ENCODE data around the gene GNGT1.

Gene GNGT1

DNA sequence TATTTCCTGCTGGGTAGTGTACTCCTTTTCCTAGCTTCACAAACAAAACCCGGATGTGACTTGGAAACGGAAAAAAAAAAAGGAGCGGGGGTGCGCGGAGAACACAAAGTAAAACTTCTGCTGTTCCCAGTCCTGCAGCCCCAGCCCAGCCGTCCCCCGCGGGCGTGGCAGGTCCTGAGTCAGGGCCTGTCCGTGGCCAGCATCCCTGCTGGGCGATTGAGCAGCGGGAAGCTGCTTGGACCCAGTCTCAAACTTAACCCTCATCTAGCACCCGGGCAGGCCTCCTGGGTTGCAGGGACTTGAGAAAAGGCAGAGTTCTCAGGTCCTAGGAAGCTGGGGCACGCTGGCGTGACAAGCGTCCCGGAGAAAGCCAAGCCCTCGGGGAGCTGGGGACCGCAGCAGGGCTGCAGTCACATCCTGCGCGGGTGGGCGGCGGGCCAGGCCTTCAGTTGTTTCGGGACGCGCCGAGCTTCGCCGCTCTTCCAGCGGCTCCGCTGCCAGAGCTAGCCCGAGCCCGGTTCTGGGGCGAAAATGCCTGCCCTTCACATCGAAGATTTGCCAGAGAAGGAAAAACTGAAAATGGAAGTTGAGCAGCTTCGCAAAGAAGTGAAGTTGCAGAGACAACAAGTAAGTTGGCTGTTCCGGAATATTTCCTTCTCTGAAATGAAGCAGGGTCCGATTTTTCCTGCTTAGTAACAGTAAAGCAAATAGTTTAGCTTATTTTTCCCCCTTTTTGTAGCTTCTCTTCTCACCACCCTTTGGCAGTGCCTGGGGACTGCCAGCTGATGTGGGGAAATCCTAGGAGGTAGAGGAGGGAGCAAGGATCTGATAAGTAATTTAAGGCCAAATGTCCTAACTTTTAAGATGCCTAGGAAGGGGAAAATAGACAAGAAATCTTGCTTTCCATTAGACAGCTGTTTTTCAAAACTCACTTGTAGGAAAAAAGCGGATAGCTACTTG, 15.5 kb downstream of the GNGT1 start, which contains the start of gene GNG11:
Gene GNG11 (plus strand): TSS at position 129 of the 960 bp plus-strand sequence. CDS start 403 bp downstream, at position 532.
- Histone ChIP-seq H3K36me3 (ENCODE audit: control insufficient read depth in 2 of 2, insufficient read depth in 2 of 2, low read length in 2 of 2) (no peaks in the 10 kb centered on the region), H3K9me3 (ENCODE audit: control insufficient read depth in 2 of 2, low read length in 2 of 2) (no peaks in the 10 kb centered on the region), H3K4me3 (ENCODE audit: low read length in 2 of 2) (peak within 1 kb of the TSS; percentile 59 to 81), H3K27ac (ENCODE audit: low read length) (peak within 1 kb of the TSS; percentile 80), H3K27me3 (ENCODE audit: control insufficient read depth in 1 of 2, insufficient read depth in 2 of 2, low read length in 2 of 2) (no peaks in the 10 kb centered on the region), H3K4me1 (ENCODE audit: control insufficient read depth, insufficient read depth, low read length) (no peaks in the 10 kb centered on the region), H3K9ac (ENCODE audit: low read length in 2 of 2) (peak within 1 kb of the TSS; percentile 67 to 75)

GRCh38 chr7:93923296-93923695, 16.9 kb downstream of the GNGT1 start:
- no peak overlapping the region for H3K9ac ChIP-seq (ENCODE audit: low read length in 2 of 2)
- no peak overlapping the region for H3K27ac ChIP-seq (ENCODE audit: low read length)
- H3K9me3 ChIP-seq (ENCODE audit: control insufficient read depth in 2 of 2, low read length in 2 of 2): no peaks in the 10 kb centered on the region
- no peaks in the 10 kb centered on the region for H3K27me3 ChIP-seq (ENCODE audit: control insufficient read depth in 1 of 2, insufficient read depth in 2 of 2, low read length in 2 of 2)
- no peaks in the 10 kb centered on the region for H3K36me3 ChIP-seq (ENCODE audit: control insufficient read depth in 2 of 2, insufficient read depth in 2 of 2, low read length in 2 of 2)
- no peaks in the 10 kb centered on the region for H3K4me1 ChIP-seq (ENCODE audit: control insufficient read depth, insufficient read depth, low read length)
- peak overlapping the region; percentile 18 to 81 for H3K4me3 ChIP-seq (ENCODE audit: low read length in 2 of 2)

DNA sequence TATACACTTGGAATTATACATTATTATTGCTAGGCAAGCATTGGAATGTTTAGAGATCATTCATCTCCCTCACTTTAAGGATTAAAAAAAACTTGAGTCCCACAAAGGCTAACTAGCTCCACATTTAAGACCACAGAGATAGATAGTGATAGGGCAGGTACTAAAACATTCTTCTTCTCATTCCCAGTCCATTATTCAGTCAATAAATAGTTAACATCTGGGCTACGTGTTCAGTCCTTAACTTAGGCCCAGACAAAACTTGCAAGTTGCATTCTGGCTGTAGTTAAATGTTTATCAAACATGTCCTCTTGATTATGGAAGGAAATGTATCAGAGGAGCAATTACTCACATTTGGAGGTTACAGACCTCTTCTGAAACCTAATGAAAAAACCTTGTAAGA, 17.6 kb downstream of the GNGT1 start:
- Histone ChIP-seq H3K36me3 (ENCODE audit: control insufficient read depth in 2 of 2, insufficient read depth in 2 of 2, low read length in 2 of 2) (no peaks in the 10 kb centered on the region), H3K27me3 (ENCODE audit: control insufficient read depth in 1 of 2, insufficient read depth in 2 of 2, low read length in 2 of 2) (no peaks in the 10 kb centered on the region), H3K9me3 (ENCODE audit: control insufficient read depth in 2 of 2, low read length in 2 of 2) (no peaks in the 10 kb centered on the region), H3K9ac (ENCODE audit: low read length in 2 of 2) (no peak overlapping the region), H3K4me1 (ENCODE audit: control insufficient read depth, insufficient read depth, low read length) (no peaks in the 10 kb centered on the region), H3K27ac (ENCODE audit: low read length) (peak overlapping the region; percentile 7), H3K4me3 (ENCODE audit: low read length in 2 of 2) (peak overlapping the region in 1 of 2 donors; percentile 81)

GRCh38 chr7:93926800-93927199, 20.4 kb downstream of the GNGT1 start:
- H3K4me1 ChIP-seq (ENCODE audit: control insufficient read depth, insufficient read depth, low read length): no peaks in the 10 kb centered on the region
- no peak overlapping the region for H3K9ac ChIP-seq (ENCODE audit: low read length in 2 of 2)
- no peak overlapping the region for H3K27ac ChIP-seq (ENCODE audit: low read length)
- H3K4me3 ChIP-seq (ENCODE audit: low read length in 2 of 2): no peak overlapping the region
- H3K27me3 ChIP-seq (ENCODE audit: control insufficient read depth in 1 of 2, insufficient read depth in 2 of 2, low read length in 2 of 2): no peaks in the 10 kb centered on the region
- H3K36me3 ChIP-seq (ENCODE audit: control insufficient read depth in 2 of 2, insufficient read depth in 2 of 2, low read length in 2 of 2): no peaks in the 10 kb centered on the region
- no peaks in the 10 kb centered on the region for H3K9me3 ChIP-seq (ENCODE audit: control insufficient read depth in 2 of 2, low read length in 2 of 2)

DNA sequence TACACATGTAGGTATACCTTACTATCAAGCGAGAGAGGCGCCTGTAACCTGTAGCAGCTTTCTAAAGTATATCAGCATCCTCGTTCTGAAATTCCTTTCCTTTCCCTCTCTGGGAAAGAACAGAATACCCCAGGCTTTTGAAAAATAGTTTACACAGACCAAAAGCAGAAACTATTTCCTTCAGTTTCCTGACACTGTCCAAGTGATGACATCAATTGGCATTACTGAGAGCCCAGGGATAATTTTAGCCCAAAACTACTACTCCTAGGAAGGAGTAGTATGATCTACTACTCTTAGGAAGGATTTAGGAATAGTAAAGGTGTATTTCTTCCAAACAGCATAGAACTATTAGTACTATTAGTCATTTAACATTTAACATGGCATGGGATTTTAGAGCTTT, 21.2 kb downstream of the GNGT1 start:
- Histone ChIP-seq H3K9me3 (ENCODE audit: control insufficient read depth in 2 of 2, low read length in 2 of 2) (no peaks in the 10 kb centered on the region), H3K4me1 (ENCODE audit: control insufficient read depth, insufficient read depth, low read length) (no peaks in the 10 kb centered on the region), H3K36me3 (ENCODE audit: control insufficient read depth in 2 of 2, insufficient read depth in 2 of 2, low read length in 2 of 2) (no peaks in the 10 kb centered on the region), H3K27me3 (ENCODE audit: control insufficient read depth in 1 of 2, insufficient read depth in 2 of 2, low read length in 2 of 2) (no peaks in the 10 kb centered on the region), H3K27ac (ENCODE audit: low read length) (peak overlapping the region; percentile 1), H3K4me3 (ENCODE audit: low read length in 2 of 2) (no peak overlapping the region), H3K9ac (ENCODE audit: low read length in 2 of 2) (no peak overlapping the region)

GRCh38 chr7:93931655-93932054, 25.3 kb downstream of the GNGT1 start:
- H3K4me3 ChIP-seq (ENCODE audit: low read length in 2 of 2): no peak overlapping the region
- H3K9ac ChIP-seq (ENCODE audit: low read length in 2 of 2): no peak overlapping the region

GRCh38 chr7:93933156-93933555, 26.8 kb downstream of the GNGT1 start:
- no peaks in the 10 kb centered on the region for H3K9me3 ChIP-seq (ENCODE audit: control insufficient read depth in 2 of 2, low read length in 2 of 2)
- H3K4me1 ChIP-seq (ENCODE audit: control insufficient read depth, insufficient read depth, low read length): no peaks in the 10 kb centered on the region
- no peak overlapping the region for H3K4me3 ChIP-seq (ENCODE audit: low read length in 2 of 2)
- no peak overlapping the region for H3K27ac ChIP-seq (ENCODE audit: low read length)
- H3K9ac ChIP-seq (ENCODE audit: low read length in 2 of 2): no peak overlapping the region
- no peaks in the 10 kb centered on the region for H3K27me3 ChIP-seq (ENCODE audit: control insufficient read depth in 1 of 2, insufficient read depth in 2 of 2, low read length in 2 of 2)
- H3K36me3 ChIP-seq (ENCODE audit: control insufficient read depth in 2 of 2, insufficient read depth in 2 of 2, low read length in 2 of 2): no peaks in the 10 kb centered on the region

More at GRCh38 chr7:93931655-93932054, 25.3 kb downstream of the GNGT1 start:
- no peaks in the 10 kb centered on the region for H3K36me3 ChIP-seq (ENCODE audit: control insufficient read depth in 2 of 2, insufficient read depth in 2 of 2, low read length in 2 of 2)
- H3K4me1 ChIP-seq (ENCODE audit: control insufficient read depth, insufficient read depth, low read length): no peaks in the 10 kb centered on the region
- no peaks in the 10 kb centered on the region for H3K9me3 ChIP-seq (ENCODE audit: control insufficient read depth in 2 of 2, low read length in 2 of 2)
- no peaks in the 10 kb centered on the region for H3K27me3 ChIP-seq (ENCODE audit: control insufficient read depth in 1 of 2, insufficient read depth in 2 of 2, low read length in 2 of 2)
- no peak overlapping the region for H3K27ac ChIP-seq (ENCODE audit: low read length)

GRCh38 chr7:93935102-93935501, 28.7 kb downstream of the GNGT1 start:
- no peak overlapping the region for H3K9ac ChIP-seq (ENCODE audit: low read length in 2 of 2)
- H3K4me3 ChIP-seq (ENCODE audit: low read length in 2 of 2): no peak overlapping the region
- no peaks in the 10 kb centered on the region for H3K36me3 ChIP-seq (ENCODE audit: control insufficient read depth in 2 of 2, insufficient read depth in 2 of 2, low read length in 2 of 2)
- no peaks in the 10 kb centered on the region for H3K27me3 ChIP-seq (ENCODE audit: control insufficient read depth in 1 of 2, insufficient read depth in 2 of 2, low read length in 2 of 2)
- no peaks in the 10 kb centered on the region for H3K4me1 ChIP-seq (ENCODE audit: control insufficient read depth, insufficient read depth, low read length)
- H3K9me3 ChIP-seq (ENCODE audit: control insufficient read depth in 2 of 2, low read length in 2 of 2): no peaks in the 10 kb centered on the region
- no peak overlapping the region for H3K27ac ChIP-seq (ENCODE audit: low read length)

DNA sequence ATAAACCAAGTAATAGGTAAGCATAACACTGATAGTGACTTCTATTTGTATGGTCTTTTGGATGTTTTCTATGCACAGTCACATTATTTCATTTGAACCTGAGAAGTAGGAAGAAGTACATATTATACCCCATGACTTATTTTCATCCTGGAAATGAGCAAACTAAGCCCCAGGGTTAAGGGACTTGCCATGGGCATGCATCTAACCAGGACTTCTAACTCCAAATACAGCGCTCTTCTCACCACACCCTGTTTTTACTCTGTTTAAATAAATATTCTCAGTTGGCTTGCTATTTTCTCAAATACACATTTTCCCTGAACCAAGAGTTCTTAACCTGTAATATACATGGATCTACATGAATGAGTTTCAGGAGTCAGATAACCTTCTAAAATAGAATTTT, 31.5 kb downstream of the GNGT1 start:
- Histone ChIP-seq H3K9ac (ENCODE audit: low read length in 2 of 2) (no peak overlapping the region), H3K36me3 (ENCODE audit: control insufficient read depth in 2 of 2, insufficient read depth in 2 of 2, low read length in 2 of 2) (no peaks in the 10 kb centered on the region), H3K4me1 (ENCODE audit: control insufficient read depth, insufficient read depth, low read length) (no peaks in the 10 kb centered on the region), H3K4me3 (ENCODE audit: low read length in 2 of 2) (no peak overlapping the region), H3K9me3 (ENCODE audit: control insufficient read depth in 2 of 2, low read length in 2 of 2) (no peaks in the 10 kb centered on the region), H3K27ac (ENCODE audit: low read length) (no peak overlapping the region), H3K27me3 (ENCODE audit: control insufficient read depth in 1 of 2, insufficient read depth in 2 of 2, low read length in 2 of 2) (no peaks in the 10 kb centered on the region)

- no peak overlapping the region for H3K9ac ChIP-seq (ENCODE audit: low read length in 2 of 2)
- no peak overlapping the region for H3K4me3 ChIP-seq (ENCODE audit: low read length in 2 of 2)
- no peaks in the 10 kb centered on the region for H3K27me3 ChIP-seq (ENCODE audit: control insufficient read depth in 1 of 2, insufficient read depth in 2 of 2, low read length in 2 of 2)
- H3K9me3 ChIP-seq (ENCODE audit: control insufficient read depth in 2 of 2, low read length in 2 of 2): no peaks in the 10 kb centered on the region
- H3K27ac ChIP-seq (ENCODE audit: low read length): no peak overlapping the region
- no peaks in the 10 kb centered on the region for H3K36me3 ChIP-seq (ENCODE audit: control insufficient read depth in 2 of 2, insufficient read depth in 2 of 2, low read length in 2 of 2)
- no peaks in the 10 kb centered on the region for H3K4me1 ChIP-seq (ENCODE audit: control insufficient read depth, insufficient read depth, low read length)
These were observed 31.9 kb downstream of the GNGT1 start for GRCh38 chr7:93938293-93938692.

GRCh38 chr7:93941945-93942344, 35.6 kb downstream of the GNGT1 start:
- Histone ChIP-seq H3K36me3 (ENCODE audit: control insufficient read depth in 2 of 2, insufficient read depth in 2 of 2, low read length in 2 of 2) (no peaks in the 10 kb centered on the region), H3K4me3 (ENCODE audit: low read length in 2 of 2) (no peak overlapping the region), H3K9me3 (ENCODE audit: control insufficient read depth in 2 of 2, low read length in 2 of 2) (no peaks in the 10 kb centered on the region), H3K27ac (ENCODE audit: low read length) (no peak overlapping the region), H3K27me3 (ENCODE audit: control insufficient read depth in 1 of 2, insufficient read depth in 2 of 2, low read length in 2 of 2) (no peaks in the 10 kb centered on the region), H3K9ac (ENCODE audit: low read length in 2 of 2) (no peak overlapping the region), H3K4me1 (ENCODE audit: control insufficient read depth, insufficient read depth, low read length) (no peaks in the 10 kb centered on the region)
